HG03521 (cell line): Measurements from ENCODE around the gene OPN1SW.

Experiments
- ATAC-seq: cut with Tn5 transposase; IDR thresholded peaks from one replicate; pipeline ENCODE4 v1.9.1; 2021; ENCODE audit warnings: mild to moderate bottlenecking, moderate library complexity; ENCODE audit not compliant: unreplicated experiment

OPN1SW gene

GRCh38 chr7:128793181-128793547, 17.6 kb upstream of the OPN1SW start:
- ATAC-seq, result no peak

GRCh38 chr7:128792471-128793180, 17.0 kb upstream of the OPN1SW start:
- ATAC-seq, result no peak

GRCh38 chr7:128791972-128792327, 16.4 kb upstream of the OPN1SW start:
- ATAC-seq, result no peak

DNA sequence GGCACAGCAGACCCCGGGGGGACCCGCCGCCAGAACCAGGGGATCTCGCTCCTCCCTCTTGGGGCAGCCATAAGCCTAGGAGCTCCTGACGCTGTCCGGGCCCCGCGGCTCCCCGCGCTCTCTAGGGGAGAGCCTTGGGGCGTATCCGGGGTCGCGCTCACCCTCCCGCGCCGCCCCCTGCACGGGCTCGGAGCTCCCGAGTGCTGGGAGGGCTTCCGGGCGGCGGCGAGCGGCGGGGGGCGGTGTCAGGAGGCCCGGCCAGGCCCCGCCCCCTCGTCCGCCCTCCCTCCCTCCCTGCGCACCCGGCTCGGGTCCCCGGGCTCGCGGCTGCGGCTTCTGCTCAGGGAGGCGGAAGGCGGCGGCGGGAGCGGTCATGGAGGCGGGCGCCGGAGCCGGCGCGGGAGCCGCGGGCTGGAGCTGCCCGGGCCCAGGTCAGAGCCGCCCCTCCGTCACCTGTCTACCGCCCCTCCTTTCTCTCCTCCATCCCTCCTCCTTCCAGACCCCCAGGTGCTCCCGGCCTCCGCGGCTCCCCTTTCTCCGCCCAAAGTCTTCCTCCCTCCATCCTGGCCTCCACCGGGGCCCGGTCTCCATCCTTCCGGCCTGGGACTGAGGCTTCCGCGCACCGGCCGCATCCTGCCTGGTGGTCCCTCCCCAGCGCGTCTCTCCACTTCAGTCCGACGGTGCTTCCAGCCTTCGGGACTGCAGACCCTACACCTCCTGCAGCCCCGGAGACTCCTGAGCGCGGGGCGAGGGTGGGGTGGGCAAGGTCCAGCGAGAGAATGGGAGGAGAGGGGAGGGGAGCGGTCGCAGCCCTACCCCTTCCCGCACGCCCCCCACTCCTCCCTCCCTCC, 15.8 kb upstream of the OPN1SW start, which contains the start of gene CCDC136:
TSS of gene CCDC136 (plus strand) at position 848 of the 851 bp plus-strand sequence. CDS start 444 bp downstream, outside the sequence.
- ATAC-seq, result peak; percentile 79

- peak; percentile 25 for ATAC-seq
These were observed 14.9 kb upstream of the OPN1SW start for GRCh38 chr7:128790315-128791041.

DNA sequence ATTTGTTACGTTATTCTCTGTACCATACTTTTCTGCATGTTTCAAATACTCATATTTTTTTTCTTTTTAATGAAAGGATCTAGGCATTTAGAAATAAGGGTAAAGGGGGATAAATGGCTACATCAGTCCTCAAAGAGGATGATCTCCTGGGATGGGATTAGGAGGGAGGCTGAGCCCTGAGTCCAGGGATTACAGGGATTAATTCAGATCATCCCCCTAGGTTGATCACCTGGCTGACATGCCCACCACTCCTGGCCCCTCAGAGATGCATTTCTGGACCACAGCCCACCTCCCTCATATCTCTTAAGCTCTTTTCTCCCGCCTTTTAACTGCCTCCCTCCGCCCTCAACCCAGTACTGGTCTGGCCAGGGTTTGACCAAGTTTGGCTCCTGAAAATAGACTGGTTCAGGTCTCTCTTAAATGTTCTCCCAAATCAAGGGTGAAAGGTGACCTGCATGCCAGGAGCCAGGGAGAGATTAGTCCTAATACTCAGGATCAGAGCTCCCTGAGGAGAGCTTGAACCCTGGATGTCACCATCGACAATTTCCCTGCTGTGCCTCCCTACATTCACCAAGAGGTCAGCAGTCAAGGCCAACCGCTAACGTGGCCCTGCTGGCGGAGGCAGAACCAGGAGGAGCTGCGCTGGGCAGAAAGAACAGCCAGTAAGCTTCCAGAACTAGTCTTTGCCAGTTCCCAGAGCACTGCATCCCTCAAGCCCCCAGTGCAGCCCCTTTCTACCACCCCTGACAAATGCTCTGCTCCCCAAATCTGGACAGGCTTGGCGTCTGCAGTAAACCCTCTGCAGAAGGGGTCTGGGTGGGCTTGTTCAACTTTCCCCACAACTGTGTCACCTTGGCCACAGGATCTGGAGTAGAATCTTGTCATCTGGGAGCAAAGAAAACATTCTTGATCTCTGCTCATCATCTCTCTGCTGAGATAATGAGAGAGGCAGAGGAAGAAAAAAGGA, 13.1 kb upstream of the OPN1SW start:
- no peak for ATAC-seq

GRCh38 chr7:128785738-128786137, 10.1 kb upstream of the OPN1SW start:
- no peak for ATAC-seq

DNA sequence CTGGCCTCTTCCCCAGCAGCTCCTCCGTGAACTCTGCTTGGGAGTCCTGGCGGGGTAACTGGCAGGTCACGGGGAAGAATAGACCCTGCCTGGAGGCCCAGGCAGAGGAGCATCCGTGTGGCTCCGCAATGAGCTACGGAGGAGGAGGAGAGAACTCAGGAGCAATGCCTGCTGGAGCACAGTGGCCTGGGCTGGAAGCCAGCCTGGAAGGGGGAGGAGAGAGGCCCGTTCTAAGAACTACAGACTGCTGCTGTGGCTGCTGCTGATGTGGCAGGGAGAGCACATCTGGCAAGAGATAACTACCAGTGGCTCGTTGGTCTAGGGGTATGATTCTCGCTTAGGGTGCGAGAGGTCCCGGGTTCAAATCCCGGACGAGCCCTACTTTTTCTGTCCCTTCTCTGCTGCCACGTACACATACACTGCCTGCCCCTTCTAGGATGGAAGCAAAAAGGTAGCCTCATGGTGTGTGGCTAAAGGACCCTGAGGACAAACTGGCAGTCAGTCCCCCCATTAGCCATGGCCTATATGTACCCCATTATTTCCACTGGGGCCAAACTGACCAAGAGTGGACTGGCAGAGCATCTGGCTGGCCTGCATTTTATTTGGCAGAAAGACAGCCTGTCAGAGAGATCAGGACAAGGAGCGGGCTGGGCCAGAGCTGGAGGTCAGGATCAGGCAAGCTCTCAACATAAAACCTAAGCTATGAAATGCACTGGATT, 7.7 kb upstream of the OPN1SW start:
- ATAC-seq, result no peak

GRCh38 chr7:128781851-128782250, 6.3 kb upstream of the OPN1SW start:
- no peak for ATAC-seq

- no peak for ATAC-seq
These were observed 5.5 kb upstream of the OPN1SW start for GRCh38 chr7:128781126-128781525.

- ATAC-seq, result no peak
These were observed 3.4 kb upstream of the OPN1SW start for GRCh38 chr7:128778946-128779345.

- ATAC-seq, result no peak
These were observed 1.8 kb upstream of the OPN1SW start for GRCh38 chr7:128777156-128778123.

DNA sequence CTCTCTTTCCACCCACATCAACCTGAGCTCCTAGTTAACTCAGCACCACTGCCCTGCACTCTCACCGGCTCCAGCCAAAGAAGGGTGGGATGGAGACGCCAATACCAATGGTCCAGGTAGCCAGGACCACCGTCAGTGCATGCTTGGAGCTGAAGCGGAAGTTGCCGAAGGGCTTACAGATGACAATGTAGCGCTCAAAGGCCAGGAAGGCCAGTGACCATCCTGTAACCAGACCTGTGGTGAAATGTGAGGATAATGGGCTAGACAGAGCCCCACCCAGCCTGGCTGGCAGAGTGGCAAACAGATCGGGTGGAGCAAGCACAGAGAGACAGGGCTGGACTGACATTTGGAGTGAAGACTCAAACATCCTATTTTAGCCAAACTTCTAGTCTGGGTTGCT, 673 bp downstream of the OPN1SW start:
- no peak for ATAC-seq

GRCh38 chr7:128774029-128774689, 1.4 kb downstream of the OPN1SW start:
- ATAC-seq, result no peak

DNA sequence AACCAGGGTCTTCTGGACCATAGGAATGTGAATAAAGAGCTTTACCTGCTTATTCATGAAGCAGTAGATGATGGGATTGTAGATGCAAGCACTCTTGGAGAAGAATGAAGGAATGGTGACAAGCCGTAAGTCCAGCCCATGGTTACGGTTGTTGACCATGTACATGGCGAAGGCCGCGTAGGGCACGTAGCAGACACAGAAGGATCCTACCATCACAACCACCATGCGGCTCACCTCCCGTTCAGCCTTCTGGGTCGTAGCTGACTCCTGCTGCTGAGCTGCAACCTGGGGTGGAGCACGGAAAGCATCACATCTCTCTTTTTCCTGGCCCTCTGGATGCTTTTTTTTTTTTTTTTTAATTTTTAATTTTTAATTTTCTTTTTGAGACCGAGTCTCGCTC, 2.0 kb downstream of the OPN1SW start:
- ATAC-seq, result no peak

DNA sequence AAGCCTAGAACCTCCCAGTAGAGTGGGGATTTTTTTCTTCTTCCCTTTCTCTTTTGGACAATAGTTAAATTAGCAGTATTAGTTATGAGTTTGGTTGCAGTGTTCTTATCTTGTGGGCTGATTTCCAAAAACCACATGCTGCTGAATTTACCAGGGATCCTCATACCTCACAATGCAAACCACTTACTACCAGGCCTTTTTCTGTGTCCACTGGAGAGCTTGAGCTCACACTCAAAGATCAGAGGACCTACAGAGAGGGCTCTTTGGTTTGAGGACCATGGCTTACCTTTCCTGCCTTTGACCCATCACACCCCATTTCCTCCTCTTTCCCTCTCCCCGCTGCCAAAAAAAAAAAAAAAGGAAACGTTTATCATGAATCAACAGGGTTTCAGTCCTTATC, 5.4 kb downstream of the OPN1SW start:
- ATAC-seq, result no peak

- no peak for ATAC-seq
These were observed 8.0 kb downstream of the OPN1SW start for GRCh38 chr7:128767475-128768110.

GRCh38 chr7:128763541-128763940, 12.1 kb downstream of the OPN1SW start:
- ATAC-seq, result no peak
